Activated effector memory CD4-positive, alpha-beta T cell treated with anti-CD3 and anti-CD28 coated beads, Interleukin-2, amount 50 U/mL, for 16 hours (primary cell): ENCODE data around the gene AGTRAP.

Source experiments
- DNase-seq: peaks from one replicate; pipeline ENCODE4 v3.0.0-alpha.2; 2020

The AGTRAP gene

GRCh38 chr1:11707621-11708276 is 28.2 kb upstream of the AGTRAP start:
- DNase-seq = no peak

- DNase-seq = no peak
Observed at GRCh38 chr1:11708554-11709350, 27.2 kb upstream of the AGTRAP start.

GRCh38 chr1:11711490-11711889 is 24.4 kb upstream of the AGTRAP start:
- no peak for DNase-seq

- no peak for DNase-seq
Observed at GRCh38 chr1:11712285-11712684, 23.7 kb upstream of the AGTRAP start.

GRCh38 chr1:11713095-11713494 is 22.8 kb upstream of the AGTRAP start:
- DNase-seq = no peak

GRCh38 chr1:11714831-11715575 is 20.9 kb upstream of the AGTRAP start:
- DNase-seq = no peak

GRCh38 chr1:11719313-11720032 is 16.5 kb upstream of the AGTRAP start:
- peak; percentile 95 for DNase-seq

DNA sequence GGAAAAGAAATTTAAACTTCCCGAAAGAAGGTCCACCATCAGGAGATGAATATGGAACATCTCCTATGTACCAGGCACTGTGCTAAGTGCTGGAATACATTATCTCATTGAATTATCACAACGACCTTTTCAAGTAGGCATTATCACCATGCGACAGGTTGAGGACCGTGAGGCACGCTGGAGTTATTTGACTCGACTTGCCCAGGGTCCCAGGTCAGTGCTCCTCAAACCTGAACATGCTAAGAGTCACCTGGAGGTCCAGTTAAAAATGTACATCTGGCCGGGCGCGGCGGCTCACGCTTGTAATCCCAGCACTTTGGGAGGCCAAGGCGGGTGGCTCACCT is 15.9 kb upstream of the AGTRAP start:
- DNase-seq = no peak

- DNase-seq = no peak
Observed at GRCh38 chr1:11720525-11720924, 15.4 kb upstream of the AGTRAP start.

DNA sequence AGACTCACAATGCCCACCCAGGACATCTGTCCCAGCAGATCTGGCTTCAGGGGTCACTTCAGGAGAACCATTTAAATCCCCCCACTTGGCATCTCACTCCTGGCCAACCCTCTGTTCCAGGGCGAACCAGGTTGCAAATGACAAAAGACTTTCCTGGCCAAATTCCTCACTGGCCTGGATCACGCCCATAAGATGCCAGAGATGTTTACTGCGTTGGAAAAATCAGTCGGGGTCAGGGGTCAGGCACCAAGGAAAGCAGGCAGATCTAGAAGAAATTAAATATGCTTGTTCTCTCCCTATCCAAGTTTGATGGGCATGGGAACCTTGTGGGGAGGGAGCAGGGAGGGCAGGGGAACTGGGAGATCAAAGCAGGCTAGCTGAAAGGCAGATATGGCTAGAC is 14.6 kb upstream of the AGTRAP start:
- DNase-seq = no peak

DNA sequence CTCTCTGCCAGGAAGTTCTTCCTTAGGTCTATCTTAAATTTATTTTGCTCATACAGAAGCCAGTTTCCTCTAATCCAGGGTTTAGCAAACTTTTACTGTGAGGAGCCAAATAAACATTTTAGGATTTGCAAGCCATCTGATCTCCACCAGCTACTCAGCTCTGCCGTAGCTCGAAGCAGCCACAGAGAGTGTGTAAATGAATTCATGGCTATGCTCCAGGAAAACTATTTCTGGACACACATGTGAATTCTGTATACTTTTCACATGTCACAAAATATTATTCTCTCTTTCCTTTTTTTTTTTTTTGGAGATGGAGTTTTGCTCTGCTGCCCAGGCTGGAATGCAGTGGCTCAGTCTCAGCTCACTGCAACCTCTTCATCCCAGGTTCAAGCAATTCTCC is 13.4 kb upstream of the AGTRAP start:
- no peak for DNase-seq

- DNase-seq = no peak
Observed at GRCh38 chr1:11725616-11726015, 10.3 kb upstream of the AGTRAP start.

DNA sequence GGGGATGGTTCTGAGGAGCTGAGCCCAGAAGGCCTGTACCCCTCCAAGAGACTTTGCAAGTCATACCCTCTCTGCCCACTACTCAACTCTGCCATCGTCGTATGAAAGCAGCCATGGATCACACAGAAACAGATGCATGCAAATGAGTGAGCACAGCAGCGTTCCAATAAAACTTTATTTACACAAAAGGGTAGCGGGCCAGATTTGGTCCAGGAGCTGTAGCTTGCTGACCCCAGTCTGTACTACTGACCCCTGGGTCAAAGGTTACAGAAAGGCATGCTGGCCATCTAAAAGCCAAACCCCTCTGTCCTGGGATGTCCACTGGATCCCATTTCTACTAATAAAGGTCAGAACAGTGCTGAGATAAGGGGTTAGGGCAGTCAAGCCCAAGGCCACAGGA is 8.8 kb upstream of the AGTRAP start:
- DNase-seq = no peak

DNA sequence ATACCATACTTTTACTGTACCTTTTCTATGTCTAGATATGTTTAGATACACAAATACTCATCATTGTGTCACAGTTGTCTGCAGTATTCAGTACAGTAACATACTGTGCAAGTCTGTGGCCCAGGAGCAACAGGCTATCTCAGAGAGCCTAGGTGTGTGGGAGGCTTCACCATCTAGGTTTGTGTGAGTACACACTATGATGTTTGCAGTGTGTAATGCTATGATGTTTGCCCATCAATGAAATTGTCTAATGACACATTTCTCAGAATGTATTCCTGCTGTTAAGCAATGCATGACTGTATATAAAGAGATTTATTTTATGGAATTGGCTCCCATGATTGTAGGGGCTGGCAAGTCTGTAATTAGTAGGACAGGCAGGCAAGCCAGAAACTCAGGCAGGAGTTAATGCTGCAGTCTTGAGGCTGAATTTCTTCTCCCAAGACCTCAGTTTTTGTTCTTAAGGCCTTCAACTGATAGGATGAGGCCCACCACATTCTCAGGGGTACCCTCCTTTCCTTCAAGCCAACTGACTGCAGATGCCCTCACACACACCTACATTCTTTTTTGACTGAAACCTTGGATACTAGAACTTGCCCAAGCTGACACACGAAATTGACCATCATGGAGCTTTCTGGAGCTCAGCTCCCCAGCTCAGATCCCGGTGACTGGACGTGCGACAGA is 7.7 kb upstream of the AGTRAP start:
- no peak for DNase-seq

- no peak for DNase-seq
Observed at GRCh38 chr1:11729155-11729497, 6.8 kb upstream of the AGTRAP start.

DNA sequence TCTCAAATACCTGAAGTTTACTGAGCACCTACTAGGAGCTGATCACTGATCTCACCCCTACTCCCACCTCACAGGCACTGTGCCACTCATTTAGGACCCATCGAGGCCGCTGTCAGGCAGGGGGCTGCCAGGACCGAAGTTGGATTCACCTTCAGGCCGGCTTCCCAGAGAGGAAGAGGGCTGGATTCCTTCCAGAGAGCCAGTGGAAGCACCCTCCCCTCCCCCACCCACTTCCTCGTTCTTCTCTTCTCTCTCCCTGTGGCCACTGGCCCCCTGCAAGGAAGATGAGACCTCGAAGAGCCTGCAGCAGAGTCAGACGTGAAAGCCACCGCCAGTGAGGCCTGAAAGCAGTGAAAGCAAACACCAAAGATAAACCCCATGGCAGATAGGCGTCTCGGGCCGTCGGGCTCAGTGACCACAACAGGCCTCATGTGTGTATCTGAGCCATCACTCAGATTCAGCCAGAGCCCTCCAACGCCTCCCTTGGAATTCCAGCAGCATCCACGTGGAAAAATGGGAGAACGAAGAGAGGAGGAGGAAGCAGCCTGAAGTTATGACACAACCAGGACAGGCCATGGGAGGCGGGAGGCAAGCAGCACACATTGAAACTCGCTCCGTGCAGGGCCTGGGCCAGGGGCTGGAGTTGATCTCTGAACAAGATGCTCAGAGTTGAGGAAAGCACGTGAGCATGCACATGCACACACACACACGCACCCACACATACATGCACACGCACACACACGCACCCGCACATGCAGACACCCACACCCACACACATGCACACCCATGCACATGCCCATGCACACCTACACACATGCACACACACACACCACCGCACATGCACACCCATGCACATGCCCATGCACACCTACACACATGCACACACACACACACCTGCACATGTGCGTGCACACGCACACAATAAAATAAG is 6.2 kb upstream of the AGTRAP start:
- no peak for DNase-seq

GRCh38 chr1:11730429-11730891 is 5.5 kb upstream of the AGTRAP start:
- DNase-seq = peak; percentile 68

DNA sequence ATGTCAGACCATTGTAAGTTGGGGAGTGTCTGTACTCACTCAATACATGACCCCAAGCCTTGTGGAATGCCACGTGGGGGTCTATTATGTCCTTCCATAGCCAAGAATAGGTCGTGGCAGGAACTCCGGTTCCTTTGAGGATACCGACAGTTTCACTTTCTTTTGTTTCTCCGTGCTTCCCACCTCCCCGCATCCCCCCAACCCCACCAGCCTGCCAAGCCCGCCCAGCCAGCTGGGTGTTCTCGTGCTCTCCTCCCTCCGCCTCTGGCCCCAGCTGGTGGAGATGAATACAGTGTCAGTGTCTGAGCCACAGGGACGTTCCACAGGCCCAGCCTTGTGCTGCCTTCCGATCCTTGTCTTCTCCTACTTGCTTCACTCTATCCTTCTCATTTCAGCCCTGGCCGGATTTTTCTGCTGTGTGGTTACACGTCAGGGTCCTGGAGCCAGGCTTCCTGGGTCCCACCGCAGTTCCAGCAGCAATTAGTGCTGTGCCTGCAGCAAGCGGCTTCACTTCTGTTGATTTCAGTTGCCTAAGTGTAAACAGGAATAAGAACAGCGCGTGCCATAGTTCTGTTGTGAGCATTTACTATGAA is 4.1 kb upstream of the AGTRAP start:
- DNase-seq = no peak

DNA sequence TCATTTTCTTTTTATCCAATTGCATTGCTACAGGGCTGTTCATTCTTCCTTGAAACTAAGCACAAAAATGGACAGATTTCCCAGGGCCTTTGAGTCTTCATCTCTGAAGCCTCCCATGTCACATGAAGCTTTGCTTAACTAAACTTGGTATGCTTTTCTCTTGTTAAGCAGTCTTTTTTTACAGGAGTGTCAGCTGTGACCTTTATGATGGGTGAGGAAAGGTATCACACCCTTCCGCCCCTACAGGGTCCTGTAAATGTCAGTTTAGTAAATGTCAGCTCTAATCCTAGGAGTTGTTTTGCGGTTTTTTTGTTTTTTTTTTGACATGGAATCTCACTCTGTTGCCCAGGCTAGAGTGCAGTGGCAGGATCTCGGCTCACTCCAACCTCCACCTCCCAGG is 2.6 kb upstream of the AGTRAP start:
- no peak for DNase-seq

DNA sequence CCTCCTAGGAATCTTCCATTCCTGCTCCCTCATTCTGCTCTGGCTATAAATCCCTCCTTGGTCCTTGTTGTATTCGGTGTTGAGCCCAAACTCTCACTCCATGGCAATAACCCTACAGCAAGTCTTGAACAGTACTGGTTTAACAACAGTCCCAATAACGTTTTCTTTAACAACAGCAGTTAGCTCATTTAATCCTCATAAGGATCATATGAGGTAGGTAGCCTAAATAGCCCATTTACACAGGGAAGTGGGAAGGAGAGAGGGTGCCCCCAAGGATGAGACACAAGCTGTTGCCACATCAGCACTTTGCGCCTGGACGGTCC is 444 bp upstream of the AGTRAP start:
- no peak for DNase-seq
